GM12878 (cell line): ENCODE data around the gene TMEM192. TPM values are rescaled to one million over a fixed set of nuclear protein-coding genes. Genes with fewer than 3 reads are reported as not detected.

Experiments used
- polyA plus RNA-seq, 11 experiments: library from polyadenylated mRNA; depleted of rRNA in 4 of 11; unstranded in 6 of 11; stranded (reverse) in 5 of 11; fragments of >200 nt; fragmentation: Nextera tagmentation in 4 of 11; fragmentation: Illumina TruSeq in 1 of 11; extraction: Ambion mirVana in 4 of 11; extraction: Trizol in 1 of 11; gene quantifications; 1 replicate in 1 of 11; 2 replicates in 10 of 11; pipeline versions ENCODE4 v1.2.1 to v1.2.3, GENCODE V29; 2011 to 2016; ENCODE audit warnings: inconsistent platforms in 2 of 11, missing spikeins in 2 of 11, low read depth in 1 of 11
- total RNA-seq, 4 experiments: library from RNA; depleted of rRNA in 3 of 4; stranded (reverse); fragments of >200 nt in 3 of 4; fragmentation: Illumina TruSeq in 1 of 4; extraction: Trizol in 1 of 4; gene quantifications; 2 replicates each; pipeline versions ENCODE4 v1.2.1 to v1.2.3, GENCODE V29; 2013 to 2021

TMEM192 gene
- total and polyA plus RNA-seq, 10 of the 15 experiments (the other 5 are each of a cell fraction or from before 2014, with no cell fraction given), result 1.8 to 16.0 (median 10.0) TPM

Other genes starting within 250 kb of the TMEM192 start
- 0.85 and 1.9 TPM in 2 replicates for gene APELA, start 235.7 kb downstream of the TMEM192 start, total RNA-seq (2014; rRNA removed)
- 0.55 and 0.89 TPM in 2 replicates for gene APELA, start 235.7 kb downstream of the TMEM192 start, total RNA-seq (2014; rRNA removed; fragmentation: Illumina TruSeq; extraction: Trizol)
- 0.64 and 1.3 TPM in 2 replicates for gene APELA, start 235.7 kb downstream of the TMEM192 start, total RNA-seq (2021)
- gene APELA, start 235.7 kb downstream of the TMEM192 start, polyA plus RNA-seq (2011; rRNA removed), result 6.9 and 13.1 TPM in 2 replicates
- 0.79 and 0.82 TPM in 2 replicates for gene APELA, start 235.7 kb downstream of the TMEM192 start, polyA plus RNA-seq (2014; fragmentation: Illumina TruSeq; extraction: Trizol)
- gene APELA, start 235.7 kb downstream of the TMEM192 start, polyA plus RNA-seq (2014; fragmentation: Nextera tagmentation; extraction: Ambion mirVana), result 1 to 10 TPM; 1.2 TPM
- 0.86 and 1.4 TPM in 2 replicates for gene APELA, start 235.7 kb downstream of the TMEM192 start, polyA plus RNA-seq (2014; rRNA removed)
- 1 to 10 TPM; 1.7 to 2.0 TPM for gene APELA, start 235.7 kb downstream of the TMEM192 start, polyA plus RNA-seq (2016; fragmentation: Nextera tagmentation; extraction: Ambion mirVana)
- 3.4 TPM in 2 replicates for gene TRIM61, start 135.2 kb downstream of the TMEM192 start, total RNA-seq (2014; rRNA removed)
- 5.2 and 5.9 TPM in 2 replicates for gene TRIM61, start 135.2 kb downstream of the TMEM192 start, total RNA-seq (2014; rRNA removed; fragmentation: Illumina TruSeq; extraction: Trizol)
- gene TRIM61, start 135.2 kb downstream of the TMEM192 start, total RNA-seq (2021), result 5.6 and 5.7 TPM in 2 replicates
- gene TRIM61, start 135.2 kb downstream of the TMEM192 start, polyA plus RNA-seq (2011; rRNA removed), result 3.2 and 4.0 TPM in 2 replicates
- gene TRIM61, start 135.2 kb downstream of the TMEM192 start, polyA plus RNA-seq (2014; fragmentation: Illumina TruSeq; extraction: Trizol), result 5.7 and 6.1 TPM in 2 replicates
- 1 to 10 TPM; 7.1 to 9.0 TPM for gene TRIM61, start 135.2 kb downstream of the TMEM192 start, polyA plus RNA-seq (2014; fragmentation: Nextera tagmentation; extraction: Ambion mirVana)
- 3.3 TPM in 2 replicates for gene TRIM61, start 135.2 kb downstream of the TMEM192 start, polyA plus RNA-seq (2014; rRNA removed)
- gene TRIM61, start 135.2 kb downstream of the TMEM192 start, polyA plus RNA-seq (2016; fragmentation: Nextera tagmentation; extraction: Ambion mirVana), result 10 to 100 TPM in 1 of 2 experiments, 1 to 10 TPM in 1; 8.5 to 10.9 TPM
- gene TRIM60, start 80.9 kb downstream of the TMEM192 start, total RNA-seq (2014; rRNA removed), result not detected in 2 replicates
- gene TRIM60, start 80.9 kb downstream of the TMEM192 start, total RNA-seq (2014; rRNA removed; fragmentation: Illumina TruSeq; extraction: Trizol), result not detected in 2 replicates
- gene TRIM60, start 80.9 kb downstream of the TMEM192 start, total RNA-seq (2021), result not detected in 2 replicates
- not detected in 2 replicates for gene TRIM60, start 80.9 kb downstream of the TMEM192 start, polyA plus RNA-seq (2011; rRNA removed)
- gene TRIM60, start 80.9 kb downstream of the TMEM192 start, polyA plus RNA-seq (2014; fragmentation: Illumina TruSeq; extraction: Trizol), result not detected in 2 replicates
- not detected for gene TRIM60, start 80.9 kb downstream of the TMEM192 start, polyA plus RNA-seq (2014; fragmentation: Nextera tagmentation; extraction: Ambion mirVana)
- gene TRIM60, start 80.9 kb downstream of the TMEM192 start, polyA plus RNA-seq (2014; rRNA removed), result not detected in 2 replicates
- gene TRIM60, start 80.9 kb downstream of the TMEM192 start, polyA plus RNA-seq (2016; fragmentation: Nextera tagmentation; extraction: Ambion mirVana), result not detected
- gene TRIM75, start 59.0 kb downstream of the TMEM192 start, total RNA-seq (2014; rRNA removed), result not detected in 2 replicates
- gene TRIM75, start 59.0 kb downstream of the TMEM192 start, total RNA-seq (2014; rRNA removed; fragmentation: Illumina TruSeq; extraction: Trizol), result not detected in 2 replicates
- not detected in 2 replicates for gene TRIM75, start 59.0 kb downstream of the TMEM192 start, total RNA-seq (2021)
- gene TRIM75, start 59.0 kb downstream of the TMEM192 start, polyA plus RNA-seq (2011; rRNA removed), result not detected in 2 replicates
- not detected in 2 replicates for gene TRIM75, start 59.0 kb downstream of the TMEM192 start, polyA plus RNA-seq (2014; fragmentation: Illumina TruSeq; extraction: Trizol)
- gene TRIM75, start 59.0 kb downstream of the TMEM192 start, polyA plus RNA-seq (2014; fragmentation: Nextera tagmentation; extraction: Ambion mirVana), result not detected
- gene TRIM75, start 59.0 kb downstream of the TMEM192 start, polyA plus RNA-seq (2014; rRNA removed), result not detected in 2 replicates
- not detected for gene TRIM75, start 59.0 kb downstream of the TMEM192 start, polyA plus RNA-seq (2016; fragmentation: Nextera tagmentation; extraction: Ambion mirVana)
- 12.8 and 15.4 TPM in 2 replicates for gene KLHL2, start 94.7 kb upstream of the TMEM192 start, total RNA-seq (2014; rRNA removed)
- 14.6 and 15.8 TPM in 2 replicates for gene KLHL2, start 94.7 kb upstream of the TMEM192 start, total RNA-seq (2014; rRNA removed; fragmentation: Illumina TruSeq; extraction: Trizol)
- 15.6 and 18.9 TPM in 2 replicates for gene KLHL2, start 94.7 kb upstream of the TMEM192 start, total RNA-seq (2021)
- gene KLHL2, start 94.7 kb upstream of the TMEM192 start, polyA plus RNA-seq (2011; rRNA removed), result 22.8 and 31.2 TPM in 2 replicates
- gene KLHL2, start 94.7 kb upstream of the TMEM192 start, polyA plus RNA-seq (2014; fragmentation: Illumina TruSeq; extraction: Trizol), result 12.9 and 19.2 TPM in 2 replicates
- gene KLHL2, start 94.7 kb upstream of the TMEM192 start, polyA plus RNA-seq (2014; fragmentation: Nextera tagmentation; extraction: Ambion mirVana), result 1 to 10 TPM; 8.6 TPM
- 12.4 and 17.5 TPM in 2 replicates for gene KLHL2, start 94.7 kb upstream of the TMEM192 start, polyA plus RNA-seq (2014; rRNA removed)
- 10 to 100 TPM in 1 of 2 experiments, 1 to 10 TPM in 1; 4.8 to 12.0 TPM for gene KLHL2, start 94.7 kb upstream of the TMEM192 start, polyA plus RNA-seq (2016; fragmentation: Nextera tagmentation; extraction: Ambion mirVana)
- 121 and 184 TPM in 2 replicates for gene MSMO1, start 214.8 kb upstream of the TMEM192 start, total RNA-seq (2014; rRNA removed)
- 110 and 118 TPM in 2 replicates for gene MSMO1, start 214.8 kb upstream of the TMEM192 start, total RNA-seq (2014; rRNA removed; fragmentation: Illumina TruSeq; extraction: Trizol)
- gene MSMO1, start 214.8 kb upstream of the TMEM192 start, total RNA-seq (2021), result 63.6 and 67.6 TPM in 2 replicates
- gene MSMO1, start 214.8 kb upstream of the TMEM192 start, polyA plus RNA-seq (2011; rRNA removed), result 168 and 274 TPM in 2 replicates
- gene MSMO1, start 214.8 kb upstream of the TMEM192 start, polyA plus RNA-seq (2014; fragmentation: Illumina TruSeq; extraction: Trizol), result 109 and 157 TPM in 2 replicates
- 100 to 1,000 TPM; 101 to 136 TPM for gene MSMO1, start 214.8 kb upstream of the TMEM192 start, polyA plus RNA-seq (2014; fragmentation: Nextera tagmentation; extraction: Ambion mirVana)
- gene MSMO1, start 214.8 kb upstream of the TMEM192 start, polyA plus RNA-seq (2014; rRNA removed), result 75.5 and 98.4 TPM in 2 replicates
- gene MSMO1, start 214.8 kb upstream of the TMEM192 start, polyA plus RNA-seq (2016; fragmentation: Nextera tagmentation; extraction: Ambion mirVana), result 10 to 100 TPM; 68.3 to 80.7 TPM